Measurements from ENCODE around the gene MAN1B1. TPM values are rescaled to one million over a fixed set of nuclear protein-coding genes. Genes with fewer than 3 reads are reported as not detected.

MAN1B1 gene
- total and polyA plus RNA-seq, 2 of the 4 experiments (the other 2 are of a cell fraction): 28.7 to 55.1 TPM

- H3K4me1 ChIP-seq (ENCODE audit: control insufficient read depth, insufficient read depth, low read length): no peaks in the 10 kb centered on the region
- no peak overlapping the region for H3K4ac ChIP-seq (ENCODE audit: low read depth, low read length)
- no peak for ATAC-seq (ENCODE audit: low read depth)
- no peak overlapping the region for H2AK5ac ChIP-seq (ENCODE audit: low read depth, low read length)
- H4K20me1 ChIP-seq (ENCODE audit: insufficient read depth, low read length): peaks cover 5% of the 10 kb centered on the region
- no peak overlapping the region for H2BK20ac ChIP-seq (ENCODE audit: low read depth, low read length)
- no peak overlapping the region for H3K9ac ChIP-seq (ENCODE audit: low read depth, low read length)
- no peak overlapping the region for H2BK120ac ChIP-seq (ENCODE audit: low read depth, low read length)
- H3K56ac ChIP-seq (ENCODE audit: extremely low read depth, insufficient read depth, low read length): no peak overlapping the region
- dilution Hi-C loops (cut with HindIII; ENCODE audit: low sequenced_read_pairs, unreplicated experiment): no loop called here
- no peak overlapping the region for H3K27ac ChIP-seq (ENCODE audit: insufficient read depth, low read length)
- no peak overlapping the region for H3K4me2 ChIP-seq (ENCODE audit: low read depth, low read length)
- H2BK5ac ChIP-seq (ENCODE audit: low read depth, low read length, poor library complexity, severe bottlenecking): no peak overlapping the region
- H3K9me3 ChIP-seq (ENCODE audit: control insufficient read depth, insufficient read depth, low read length): no peaks in the 10 kb centered on the region; the same call in 1 of the 2 replicates
- no peak for DNase-seq
- no TSS peak for BruUV-seq (replicated peaks)
- 97% methylated on average over 9 of the region's 14 CpGs; no CpG with 5 or more reads in 1 of the 2 experiments for WGBS, 2 experiments (ENCODE audit: extremely low coverage in 2 of 2, insufficient read length in 1 of 2)
- H4K5ac ChIP-seq (ENCODE audit: low read depth, low read length): no peak overlapping the region
- POLR2A ChIA-PET (ENCODE audit: unreplicated experiment): no interaction called here
- peaks cover 68% of the 10 kb centered on the region for H3K36me3 ChIP-seq (ENCODE audit: control insufficient read depth, insufficient read depth, low read length)
- peaks cover 0 to 23% of the 10 kb centered on the region in 2 experiments; a peak in 3 of 4 replicates for H3K79me1 ChIP-seq (ENCODE audit: low read depth in 1 of 2, low read length in 2 of 2)
- no peak overlapping the region for H3K4me3 ChIP-seq (ENCODE audit: insufficient read depth, low read depth, low read length)
- H3K23ac ChIP-seq (ENCODE audit: low read depth, low read length): no peak overlapping the region
- H2AFZ ChIP-seq (replicated peaks; ENCODE audit: low read length, poor library complexity): no peak overlapping the region
- H2AK9ac ChIP-seq (replicated peaks; ENCODE audit: low read depth, low read length, poor library complexity): peak overlapping the region; percentile 57
- in situ Hi-C loops (cut with MboI; ENCODE audit: low sequenced_read_pairs): no loop called here
- no peaks in the 10 kb centered on the region for H3K27me3 ChIP-seq (ENCODE audit: control insufficient read depth, insufficient read depth, low read length)
- H3K9me1 ChIP-seq (ENCODE audit: insufficient read depth, low read length): peaks cover 2% of the 10 kb centered on the region; the same call in 1 of the 2 replicates
- H3K14ac ChIP-seq (replicated peaks; ENCODE audit: low read depth, low read length): no peak overlapping the region
- CTCF ChIA-PET: no interaction called here
- no peak overlapping the region for H3K18ac ChIP-seq (ENCODE audit: low read depth, low read length)
- H4K8ac ChIP-seq (ENCODE audit: low read depth in 2 of 2, low read length in 2 of 2): no peak overlapping the region
- no peak overlapping the region for H2BK15ac ChIP-seq (ENCODE audit: low read depth, low read length)
- H4K91ac ChIP-seq (ENCODE audit: insufficient read depth, low read depth, low read length): no peak overlapping the region
- TF ChIP-seq MXI1 (IDR thresholded peaks at IDR 0.05; ENCODE audit: borderline replicate concordance, low read depth, low read length): no peak
- TF ChIP-seq RFX5 (IDR thresholded peaks at IDR 0.05; ENCODE audit: low read depth, low read length): no peak
- TF ChIP-seq MAFK (IDR thresholded peaks at IDR 0.05; ENCODE audit: low read depth, low read length): no peak
- no peak for TF ChIP-seq MAZ (IDR thresholded peaks at IDR 0.05; ENCODE audit: borderline replicate concordance, low read depth, low read length)
- TF ChIP-seq BHLHE40 (IDR thresholded peaks at IDR 0.05; ENCODE audit: low read depth, low read length): no peak
- TF ChIP-seq FOS (IDR thresholded peaks at IDR 0.05; ENCODE audit: low read depth, low read length): no peak
- no peak for TF ChIP-seq CEBPB (IDR thresholded peaks at IDR 0.05; ENCODE audit: low read depth, low read length)
- TF ChIP-seq RCOR1 (IDR thresholded peaks at IDR 0.05; ENCODE audit: insufficient replicate concordance, low read length): no peak
- TF ChIP-seq CHD1 (IDR thresholded peaks at IDR 0.05; ENCODE audit: low read depth, low read length): no peak
- TF ChIP-seq, protein P1, sequence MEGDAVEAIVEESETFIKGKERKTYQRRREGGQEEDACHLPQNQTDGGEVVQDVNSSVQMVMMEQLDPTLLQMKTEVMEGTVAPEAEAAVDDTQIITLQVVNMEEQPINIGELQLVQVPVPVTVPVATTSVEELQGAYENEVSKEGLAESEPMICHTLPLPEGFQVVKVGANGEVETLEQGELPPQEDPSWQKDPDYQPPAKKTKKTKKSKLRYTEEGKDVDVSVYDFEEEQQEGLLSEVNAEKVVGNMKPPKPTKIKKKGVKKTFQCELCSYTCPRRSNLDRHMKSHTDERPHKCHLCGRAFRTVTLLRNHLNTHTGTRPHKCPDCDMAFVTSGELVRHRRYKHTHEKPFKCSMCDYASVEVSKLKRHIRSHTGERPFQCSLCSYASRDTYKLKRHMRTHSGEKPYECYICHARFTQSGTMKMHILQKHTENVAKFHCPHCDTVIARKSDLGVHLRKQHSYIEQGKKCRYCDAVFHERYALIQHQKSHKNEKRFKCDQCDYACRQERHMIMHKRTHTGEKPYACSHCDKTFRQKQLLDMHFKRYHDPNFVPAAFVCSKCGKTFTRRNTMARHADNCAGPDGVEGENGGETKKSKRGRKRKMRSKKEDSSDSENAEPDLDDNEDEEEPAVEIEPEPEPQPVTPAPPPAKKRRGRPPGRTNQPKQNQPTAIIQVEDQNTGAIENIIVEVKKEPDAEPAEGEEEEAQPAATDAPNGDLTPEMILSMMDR (conservative IDR thresholded peaks at IDR 0.05; ENCODE audit: low read depth, low read length): no peak
- TF ChIP-seq USF2 (IDR thresholded peaks at IDR 0.05; ENCODE audit: low read depth, low read length): no peak
- intact Hi-C loops (cut with micrococcal nuclease): no loop called here
Observed at GRCh38 chr9:137099231-137099630, 12.4 kb downstream of the MAN1B1 start.
